H9 (cell line): Measurements from ENCODE around the gene TMEM108. TPM values are rescaled to one million over a fixed set of nuclear protein-coding genes. Genes with fewer than 3 reads are reported as not detected.

Source experiments
- DNase-seq: peaks from one replicate; pipeline ENCODE4 v3.0.0-alpha.2; 2017
- H2AFZ ChIP-seq: one replicate; pipeline ENCODE4 v1.6.1; 2013; ENCODE audit warnings: mild to moderate bottlenecking, low read length, control low read depth, moderate library complexity
- H2AK5ac ChIP-seq: 2 replicates; pipeline ENCODE4 v1.6.1; 2013; ENCODE audit warnings: low read length, control low read depth, mixed read lengths; ENCODE audit not compliant: insufficient read length
- H2BK120ac ChIP-seq: one replicate; pipeline ENCODE4 v1.6.1; 2013; ENCODE audit warnings: low read depth, mild to moderate bottlenecking, low read length, control low read depth, inconsistent platforms; ENCODE audit not compliant: poor library complexity, severe bottlenecking
- H2BK12ac ChIP-seq: 2 replicates; pipeline ENCODE4 v1.6.1; 2013; ENCODE audit warnings: low read length, control low read depth, mixed read lengths, low read depth; ENCODE audit not compliant: insufficient read length
- H2BK15ac ChIP-seq: 2 replicates; pipeline ENCODE4 v1.6.1; 2013; ENCODE audit warnings: low read depth, low read length, control low read depth
- H2BK20ac ChIP-seq: one replicate; pipeline ENCODE4 v1.6.1; 2013; ENCODE audit warnings: low read depth, mild to moderate bottlenecking, low read length, control low read depth, inconsistent platforms; ENCODE audit not compliant: poor library complexity, severe bottlenecking
- H2BK5ac ChIP-seq: 2 replicates; pipeline ENCODE4 v1.6.1; 2013; ENCODE audit warnings: low read length, control low read depth, mixed read lengths; ENCODE audit not compliant: insufficient read length
- H3K14ac ChIP-seq: 2 replicates; pipeline ENCODE4 v1.6.1; 2013; ENCODE audit warnings: low read length, control low read depth; ENCODE audit not compliant: insufficient read depth
- H3K18ac ChIP-seq: 2 replicates; pipeline ENCODE4 v1.6.1; 2013; ENCODE audit warnings: low read depth, mild to moderate bottlenecking, mixed read lengths, low read length, control low read depth; ENCODE audit not compliant: insufficient read length
- H3K23ac ChIP-seq: 2 replicates; pipeline ENCODE4 v1.6.1; 2013; ENCODE audit warnings: low read length, control low read depth, mixed read lengths, low read depth; ENCODE audit not compliant: insufficient read length
- H3K23me2 ChIP-seq: 2 replicates; pipeline ENCODE4 v1.6.1; 2013; ENCODE audit warnings: low read depth, mild to moderate bottlenecking, mixed read lengths, low read length, control low read depth; ENCODE audit not compliant: insufficient read length, poor library complexity, severe bottlenecking
- H3K27ac ChIP-seq: 2 replicates; pipeline ENCODE4 v1.5.1; 2013; ENCODE audit warnings: low read length, control low read depth, mixed read lengths, low read depth; ENCODE audit not compliant: insufficient read length
- H3K27me3 ChIP-seq: 2 replicates; pipeline ENCODE4 v1.6.1; 2013; ENCODE audit warnings: low read length, control low read depth, inconsistent platforms; ENCODE audit not compliant: insufficient read depth
- H3K4ac ChIP-seq: 2 replicates; pipeline ENCODE4 v1.6.1; 2013; ENCODE audit warnings: low read depth, mild to moderate bottlenecking, control low read depth, inconsistent platforms, low read length, moderate library complexity
- H3K4me1 ChIP-seq: 2 replicates; pipeline ENCODE4 v1.6.1; 2013; ENCODE audit warnings: low read length, control low read depth, inconsistent platforms; ENCODE audit not compliant: insufficient read depth
- H3K4me2 ChIP-seq: 2 replicates; pipeline ENCODE4 v1.6.1; 2013; ENCODE audit warnings: low read length, control low read depth, mixed read lengths; ENCODE audit not compliant: insufficient read length, insufficient read depth
- H3K56ac ChIP-seq: 2 replicates; pipeline ENCODE4 v1.6.1; 2013; ENCODE audit warnings: low read depth, mild to moderate bottlenecking, mixed read lengths, low read length, control low read depth; ENCODE audit not compliant: insufficient read length
- H3K79me1 ChIP-seq: 2 replicates; pipeline ENCODE4 v1.6.1; 2013; ENCODE audit warnings: low read depth, mild to moderate bottlenecking, moderate library complexity, low read length, control low read depth, inconsistent platforms; ENCODE audit not compliant: insufficient read depth, poor library complexity, severe bottlenecking
- H3K79me2 ChIP-seq: 2 replicates; pipeline ENCODE4 v1.6.1; 2013; ENCODE audit warnings: low read length, control low read depth, inconsistent platforms; ENCODE audit not compliant: insufficient read depth
- H3K9ac ChIP-seq: 2 replicates; pipeline ENCODE4 v1.6.1; 2013; ENCODE audit warnings: low read length, control low read depth, mixed read lengths; ENCODE audit not compliant: insufficient read length; ENCODE audit errors: extremely low read depth
- H3K9me3 ChIP-seq: one replicate; pipeline ENCODE4 v1.6.1; 2013; ENCODE audit warnings: low read depth, low read length, inconsistent platforms; ENCODE audit not compliant: control insufficient read depth
- H3T11ph ChIP-seq: one replicate; pipeline ENCODE4 v1.6.1; 2013; ENCODE audit warnings: mild to moderate bottlenecking, low read length, control low read depth, inconsistent platforms
- H4K20me1 ChIP-seq: one replicate; pipeline ENCODE4 v1.6.1; 2013; ENCODE audit not compliant: control insufficient read depth, insufficient read length, insufficient read depth
- H4K5ac ChIP-seq: 2 replicates; pipeline ENCODE4 v1.6.1; 2013; ENCODE audit warnings: low read depth, mild to moderate bottlenecking, mixed read lengths, low read length, control low read depth; ENCODE audit not compliant: insufficient read length
- H4K8ac ChIP-seq: replicated peaks from 2 replicates; pipeline ENCODE4 v1.6.1; 2013; ENCODE audit warnings: low read length, control low read depth, mixed read lengths, low read depth; ENCODE audit not compliant: insufficient read length
- H4K91ac ChIP-seq: 2 replicates; pipeline ENCODE4 v1.6.1; 2013; ENCODE audit warnings: low read depth, mild to moderate bottlenecking, moderate library complexity, mixed read lengths, low read length, control low read depth; ENCODE audit not compliant: insufficient read length
- H3K27ac Mint-ChIP-seq, 3 experiments: 2 replicates in 2 of 3; 3 replicates in 1 of 3; pipeline ENCODE4 v1.8.0; 2020 to 2021; ENCODE audit warnings: mixed read lengths in 3 of 3, mild to moderate bottlenecking in 1 of 3, moderate library complexity in 1 of 3
- H3K27me3 Mint-ChIP-seq: 2 replicates; pipeline ENCODE4 v1.8.0; 2021; ENCODE audit warnings: low read depth, mild to moderate bottlenecking, moderate library complexity, mixed read lengths
- H3K36me3 Mint-ChIP-seq, 3 experiments: 2 replicates in 2 of 3; 3 replicates in 1 of 3; pipeline ENCODE4 v1.8.0; 2020 to 2021; ENCODE audit warnings: low read depth in 3 of 3, mixed read lengths in 3 of 3; ENCODE audit not compliant: insufficient read depth in 1 of 3
- H3K4me1 Mint-ChIP-seq, 2 experiments: 2 replicates each; pipeline ENCODE4 v1.8.0; 2020; ENCODE audit warnings: mixed read lengths in 2 of 2
- H3K4me3 Mint-ChIP-seq, 2 experiments: 2 replicates in 1 of 2; 3 replicates in 1 of 2; pipeline ENCODE4 v1.8.0; 2020 to 2021; ENCODE audit warnings: mild to moderate bottlenecking in 2 of 2, mixed read lengths in 2 of 2, moderate library complexity in 1 of 2
- H3K9me3 Mint-ChIP-seq, 2 experiments: 2 replicates in 1 of 2; 3 replicates in 1 of 2; pipeline ENCODE4 v1.8.0; 2020; ENCODE audit warnings: mild to moderate bottlenecking in 2 of 2, mixed read lengths in 2 of 2, moderate library complexity in 1 of 2
- CTCF ChIP-seq: fragments of 200-600 bp; sonication (generic); conservative IDR thresholded peaks from 3 replicates; pipeline ENCODE4 v1.8.0; 2021; ENCODE audit warnings: antibody characterized with exemption, mild to moderate bottlenecking
- WGBS: extraction: QIAGEN DNeasy Blood & Tissue Kit; methylation state at CpG from one replicate; pipeline ENCODE4 v1.1.7; 2013; ENCODE audit warnings: missing lambda C conversion rate, low lambda C conversion rate, mixed read lengths; ENCODE audit not compliant: insufficient read length; ENCODE audit errors: extremely low coverage; 5-methylcytosine and 5-hydroxymethylcytosine counted together
- total RNA-seq: library from RNA; stranded (reverse); gene quantifications from 2 replicates; pipeline ENCODE4 v1.2.1, GENCODE V29; 2021

Gene TMEM108
- total RNA-seq, 1 experiment from 2014 or later = 5.0 TPM

- Histone ChIP-seq H3T11ph (no peak overlapping the region), H3K79me2 (no peaks in the 10 kb centered on the region; the same call in 1 of the 2 replicates), H3K4me1 (no peaks in the 10 kb centered on the region), H3K23ac (no peak overlapping the region), H3K14ac (no peak overlapping the region), H2AFZ (no peak overlapping the region), H3K27me3 (no peaks in the 10 kb centered on the region), H2BK20ac (no peak overlapping the region), H4K5ac (no peak overlapping the region), H4K8ac (no peak overlapping the region), H2BK5ac (no peak overlapping the region), H2BK12ac (no peak overlapping the region), H4K20me1 (no peaks in the 10 kb centered on the region), H2BK15ac (no peak overlapping the region), H3K18ac (no peak overlapping the region), H3K27ac (no peak overlapping the region), H3K23me2 (no peaks in the 10 kb centered on the region), H3K56ac (no peak overlapping the region), H3K4me2 (no peak overlapping the region), H3K79me1 (no peaks in the 10 kb centered on the region), H3K9me3 (no peaks in the 10 kb centered on the region), H2AK5ac (no peak overlapping the region), H3K9ac (no peak overlapping the region), H3K4ac (no peak overlapping the region), H4K91ac (no peak overlapping the region), H2BK120ac (no peak overlapping the region)
- no CpG with 5 or more reads among the region's 3 CpGs for WGBS
- H3K4me3 Mint-ChIP-seq = no peak overlapping the region
- DNase-seq = no peak
- H3K4me1 Mint-ChIP-seq = no peaks in the 10 kb centered on the region
- no peaks in the 10 kb centered on the region for H3K27me3 Mint-ChIP-seq
- no peak overlapping the region for H3K27ac Mint-ChIP-seq
- TF ChIP-seq CTCF = no peak
- H3K9me3 Mint-ChIP-seq = no peaks in the 10 kb centered on the region
- H3K36me3 Mint-ChIP-seq = peaks cover 0 to 5% (median 4%) of the 10 kb centered on the region in 3 experiments; a peak in 3 of 7 replicates
Observed at GRCh38 chr3:133079621-133080020, 41.4 kb downstream of the TMEM108 start.
